ENCODE results near the gene SUCO.

DNA sequence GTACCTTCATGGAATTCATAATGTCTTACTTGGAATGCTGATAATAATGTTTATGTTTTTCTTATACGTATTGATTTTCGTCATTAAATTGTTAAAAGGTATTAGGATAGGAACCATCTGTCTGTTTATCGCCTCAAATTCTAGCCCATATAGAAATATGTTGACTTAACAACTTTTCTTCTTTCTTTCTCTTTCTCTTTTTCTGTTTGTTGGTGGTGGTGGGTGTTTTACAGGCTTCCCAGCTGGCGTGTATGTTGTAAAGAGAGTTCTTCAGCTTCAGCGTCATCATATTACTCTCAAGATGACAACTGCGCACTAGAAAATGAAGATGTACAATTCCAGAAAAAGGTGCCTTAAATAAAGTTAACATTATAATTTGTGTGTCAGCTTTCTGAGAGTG, 18.3 kb downstream of the SUCO start:
- TF ChIP-seq, protein P1, sequence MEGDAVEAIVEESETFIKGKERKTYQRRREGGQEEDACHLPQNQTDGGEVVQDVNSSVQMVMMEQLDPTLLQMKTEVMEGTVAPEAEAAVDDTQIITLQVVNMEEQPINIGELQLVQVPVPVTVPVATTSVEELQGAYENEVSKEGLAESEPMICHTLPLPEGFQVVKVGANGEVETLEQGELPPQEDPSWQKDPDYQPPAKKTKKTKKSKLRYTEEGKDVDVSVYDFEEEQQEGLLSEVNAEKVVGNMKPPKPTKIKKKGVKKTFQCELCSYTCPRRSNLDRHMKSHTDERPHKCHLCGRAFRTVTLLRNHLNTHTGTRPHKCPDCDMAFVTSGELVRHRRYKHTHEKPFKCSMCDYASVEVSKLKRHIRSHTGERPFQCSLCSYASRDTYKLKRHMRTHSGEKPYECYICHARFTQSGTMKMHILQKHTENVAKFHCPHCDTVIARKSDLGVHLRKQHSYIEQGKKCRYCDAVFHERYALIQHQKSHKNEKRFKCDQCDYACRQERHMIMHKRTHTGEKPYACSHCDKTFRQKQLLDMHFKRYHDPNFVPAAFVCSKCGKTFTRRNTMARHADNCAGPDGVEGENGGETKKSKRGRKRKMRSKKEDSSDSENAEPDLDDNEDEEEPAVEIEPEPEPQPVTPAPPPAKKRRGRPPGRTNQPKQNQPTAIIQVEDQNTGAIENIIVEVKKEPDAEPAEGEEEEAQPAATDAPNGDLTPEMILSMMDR (IDR thresholded peaks at IDR 0.05) = no peak
- no peak for TF ChIP-seq POLR2A (IDR thresholded peaks at IDR 0.05)
